Endodermal cell (in vitro differentiated cells): ENCODE results near the gene NAV2. TPM values are rescaled to one million over a fixed set of nuclear protein-coding genes. Genes with fewer than 3 reads are reported as not detected.

Source experiments
- DNase-seq: peaks from one replicate; pipeline ENCODE4 v3.0.0-alpha.2; 2017
- H3K27ac ChIP-seq: 2 replicates; pipeline ENCODE4 v1.5.1; 2013; ENCODE audit warnings: mild to moderate bottlenecking, low read depth, low read length, moderate library complexity
- H3K27me3 ChIP-seq: 2 replicates; pipeline ENCODE4 v1.6.1; 2013; ENCODE audit warnings: mild to moderate bottlenecking, low read length, moderate library complexity; ENCODE audit not compliant: insufficient read depth, control insufficient read depth, poor library complexity, severe bottlenecking
- H3K36me3 ChIP-seq: 2 replicates; pipeline ENCODE4 v1.7.0; 2013; ENCODE audit warnings: mild to moderate bottlenecking, low read length, moderate library complexity; ENCODE audit not compliant: control insufficient read depth, insufficient read depth
- H3K4me1 ChIP-seq: one replicate; pipeline ENCODE4 v1.7.0; 2013; ENCODE audit warnings: low read length; ENCODE audit not compliant: control insufficient read depth, insufficient read depth
- H3K4me3 ChIP-seq: 2 replicates; pipeline ENCODE4 v1.5.1; 2013; ENCODE audit warnings: mild to moderate bottlenecking, low read length, moderate library complexity
- H3K9ac ChIP-seq: 2 replicates; pipeline ENCODE4 v1.6.1; 2013; ENCODE audit warnings: mild to moderate bottlenecking, low read length, moderate library complexity; ENCODE audit not compliant: poor library complexity, severe bottlenecking; ENCODE audit errors: extremely low read depth
- H3K9me3 ChIP-seq: 2 replicates; pipeline ENCODE4 v1.6.1; 2013; ENCODE audit warnings: mild to moderate bottlenecking, low read length, moderate library complexity; ENCODE audit not compliant: control insufficient read depth
- H3K27ac Mint-ChIP-seq: 2 replicates; pipeline ENCODE4 v1.8.0; 2020; ENCODE audit warnings: mixed read lengths
- H3K27me3 Mint-ChIP-seq: 2 replicates; pipeline ENCODE4 v1.8.0; 2021; ENCODE audit warnings: mild to moderate bottlenecking, mixed read lengths; ENCODE audit not compliant: insufficient read depth
- H3K36me3 Mint-ChIP-seq: 2 replicates; pipeline ENCODE4 v1.8.0; 2020; ENCODE audit warnings: low read depth, mixed read lengths
- H3K4me1 Mint-ChIP-seq: 2 replicates; pipeline ENCODE4 v1.8.0; 2020; ENCODE audit warnings: mixed read lengths
- H3K4me3 Mint-ChIP-seq: 2 replicates; pipeline ENCODE4 v1.8.0; 2020; ENCODE audit warnings: mild to moderate bottlenecking, moderate library complexity, mixed read lengths
- H3K9me3 Mint-ChIP-seq: 2 replicates; pipeline ENCODE4 v1.8.0; 2020; ENCODE audit warnings: mild to moderate bottlenecking, mixed read lengths
- CTCF ChIP-seq: fragments of 200-600 bp; sonication (generic); conservative IDR thresholded peaks from 2 replicates; pipeline ENCODE4 v1.5.0; 2021; ENCODE audit warnings: antibody characterized with exemption, mild to moderate bottlenecking
- WGBS, 2 experiments: methylation state at CpG; one replicate each; pipeline versions ENCODE4 v1.1.5 to v1.1.7; 2013; ENCODE audit warnings: missing lambda C conversion rate in 2 of 2, mixed read lengths in 1 of 2; ENCODE audit not compliant: insufficient coverage in 1 of 2, insufficient read length in 1 of 2; 5-methylcytosine and 5-hydroxymethylcytosine counted together
- total RNA-seq, 2 donors: library from RNA; stranded (reverse); fragmentation: NEBNext Ultra II Directional in 1 of 2; extraction: Animal tissue kit (Norgen Biotek cat#: 25700) in 1 of 2; gene quantifications; 2 replicates in 1 of 2; 3 replicates in 1 of 2; pipeline ENCODE4 v1.2.1, GENCODE V29; 2021

Gene NAV2
- total RNA-seq, 2 donors from 2014 or later = 37.1 to 42.4 TPM

- Mint-ChIP-seq H3K27me3 (no peaks in the 10 kb centered on the region), H3K27ac (peak overlapping the region; percentile 71), H3K4me3 (no peak overlapping the region), H3K36me3 (peaks cover 86% of the 10 kb centered on the region), H3K9me3 (no peaks in the 10 kb centered on the region), H3K4me1 (peaks cover 11% of the 10 kb centered on the region)
- Histone ChIP-seq H3K27me3 (no peaks in the 10 kb centered on the region), H3K4me1 (no peaks in the 10 kb centered on the region), H3K9ac (no peak overlapping the region), H3K36me3 (peaks cover 6% of the 10 kb centered on the region), H3K27ac (no peak overlapping the region), H3K4me3 (no peak overlapping the region), H3K9me3 (no peaks in the 10 kb centered on the region)
- no peak for TF ChIP-seq CTCF
- 87 to 93% methylated on average over 7 to 9 of the region's 9 CpGs for WGBS, 2 experiments
- DNase-seq = peak; percentile 36
Observed at GRCh38 chr11:20048707-20049106, 336.1 kb downstream of the NAV2 start.

- H3K36me3 ChIP-seq = peaks cover 11% of the 10 kb centered on the region
- no peak overlapping the region for H3K4me3 ChIP-seq
- peak; percentile 15 for DNase-seq
- no peaks in the 10 kb centered on the region for H3K4me1 ChIP-seq
- H3K9ac ChIP-seq = no peak overlapping the region
- Mint-ChIP-seq H3K27me3 (no peaks in the 10 kb centered on the region), H3K9me3 (no peaks in the 10 kb centered on the region), H3K27ac (peak overlapping the region; percentile 71), H3K36me3 (peaks cover 86% of the 10 kb centered on the region), H3K4me1 (peaks cover 11% of the 10 kb centered on the region), H3K4me3 (no peak overlapping the region)
- 85 to 100% methylated on average over 1 to 2 of the region's 2 CpGs for WGBS, 2 experiments
- no peaks in the 10 kb centered on the region for H3K27me3 ChIP-seq
- TF ChIP-seq CTCF = no peak
- H3K9me3 ChIP-seq = no peaks in the 10 kb centered on the region
- no peak overlapping the region for H3K27ac ChIP-seq
Observed at GRCh38 chr11:20049231-20049630, 336.6 kb downstream of the NAV2 start.

GRCh38 chr11:20050048-20050447 is 337.4 kb downstream of the NAV2 start:
- peak; percentile 56 for DNase-seq
- peak overlapping the region; percentile 65 for H3K27ac Mint-ChIP-seq
- Histone ChIP-seq H3K9ac (no peak overlapping the region), H3K4me3 (no peak overlapping the region), H3K27ac (no peak overlapping the region), H3K27me3 (no peaks in the 10 kb centered on the region), H3K4me1 (no peaks in the 10 kb centered on the region), H3K36me3 (peaks cover 18% of the 10 kb centered on the region), H3K9me3 (no peaks in the 10 kb centered on the region)
- no peak overlapping the region for H3K4me3 Mint-ChIP-seq
- H3K4me1 Mint-ChIP-seq = peaks cover 11% of the 10 kb centered on the region
- no peak for TF ChIP-seq CTCF
- no peaks in the 10 kb centered on the region for H3K9me3 Mint-ChIP-seq
- no peaks in the 10 kb centered on the region for H3K27me3 Mint-ChIP-seq
- H3K36me3 Mint-ChIP-seq = peaks cover 86% of the 10 kb centered on the region
- 92 to 96% methylated on average over 3 to 4 of the region's 4 CpGs for WGBS, 2 experiments
